H1 (cell line): ENCODE data around the gene RASAL1. TPM values are rescaled to one million over a fixed set of nuclear protein-coding genes. Genes with fewer than 3 reads are reported as not detected.

ENCODE experiments used
- BCL11A ChIP-seq, 2 experiments: IDR thresholded peaks; one replicate each; pipeline ENCODE4 v1.6.1; 2011; ENCODE audit warnings: low read depth in 2 of 2, low read length in 2 of 2, mild to moderate bottlenecking in 2 of 2
- NANOG ChIP-seq: IDR thresholded peaks from 2 replicates; pipeline ENCODE4 v1.6.1; 2011; ENCODE audit warnings: low read length, low read depth, mild to moderate bottlenecking, inconsistent platforms; ENCODE audit not compliant: insufficient read depth, poor library complexity, severe bottlenecking
- NRF1 ChIP-seq: IDR thresholded peaks from 2 replicates; pipeline ENCODE4 v1.6.1; 2011; ENCODE audit warnings: mild to moderate bottlenecking, low read depth, low read length, improper control_type of control experiment
- TAF1 ChIP-seq: IDR thresholded peaks from 2 replicates; pipeline ENCODE4 v1.6.1; 2011; ENCODE audit warnings: mild to moderate bottlenecking, low read depth, low read length
- TAF7 ChIP-seq: optimal IDR thresholded peaks from 2 replicates; pipeline ENCODE3; 2011; ENCODE audit warnings: low read depth, mild to moderate bottlenecking, inconsistent platforms, low read length, moderate library complexity, borderline replicate concordance
- polyA plus RNA-seq, 7 experiments: library from polyadenylated mRNA; depleted of rRNA in 3 of 7; stranded (reverse) in 5 of 7; unstranded in 2 of 7; fragments of >200 nt in 5 of 7; fragments of 200-250 nt in 2 of 7; gene quantifications; 1 replicate in 5 of 7; 2 replicates in 1 of 7; 4 replicates in 1 of 7; pipeline versions ENCODE4 v1.2.1 to v1.2.3, GENCODE V29; 2011 to 2013; ENCODE audit warnings: missing spikeins in 2 of 7, mixed read lengths in 2 of 7
- total RNA-seq: library from RNA; stranded (reverse); fragmentation: NEBNext Ultra II Directional; extraction: Animal tissue kit (Norgen Biotek cat#: 25700); gene quantifications from 2 replicates; pipeline ENCODE4 v1.2.1, GENCODE V29; 2021

The RASAL1 gene
- total and polyA plus RNA-seq, 2 of the 8 experiments (the other 6 are each of a cell fraction or from before 2014, with no cell fraction given), result 3.7 to 5.0 TPM

GRCh38 chr12:113129664-113130456 lies 5.7 kb downstream of the RASAL1 start (continued):
- TF ChIP-seq TAF7 (no peak), TAF1 (no peak), NRF1 (no peak), BCL11A (IDR thresholded peaks at IDR 0.05; ENCODE audit: low read depth in 2 of 2, low read length in 2 of 2) (no peak), NANOG (no peak)
